HCT116 (cell line): ENCODE measurements around the gene CCR6. TPM values are rescaled to one million over a fixed set of nuclear protein-coding genes. Genes with fewer than 3 reads are reported as not detected.

Source experiments
- ATAC-seq: fragments of 200-7000 bp; cut with Tn5 transposase; 2 replicates; pipeline ENCODE4 v1.9.1; 2020; ENCODE audit warnings: mild to moderate bottlenecking, moderate library complexity
- BruUV-seq: library from RNA; stranded (reverse); fragments of 400-500 nt; replicated peaks from 2 replicates; lab custom pipeline; 2021; lab: Mats Ljungman, UMichigan
- CTCF ChIA-PET: fragments of 300-600 bp; sonication (Branson Sonifier 250); formaldehyde crosslinking; loops from one replicate; lab custom pipeline; 2021; ENCODE audit warnings: antibody characterized with exemption; lab: Charles Lee
- POLR2A ChIA-PET: fragments of 300-600, 350-600 bp; sonication (Branson Sonifier 250); formaldehyde crosslinking; loops from one replicate; lab custom pipeline; 2021; ENCODE audit warnings: antibody characterized with exemption; lab: Charles Lee
- RAD21 ChIA-PET, 2 experiments: fragments of 300-600 bp; sonication (Branson Sonifier 250); formaldehyde crosslinking; loops; one replicate each; lab custom pipeline; 2023; ENCODE audit warnings: low total read pairs in 2 of 2; ENCODE audit not compliant: uncharacterized antibody in 2 of 2, unreplicated experiment in 2 of 2, low non-redundant PET in 1 of 2; lab: Charles Lee
- DNase-seq: peaks from one replicate; pipeline ENCODE4 v3.0.0-alpha.2; 2010; ENCODE audit warnings: low read depth, low spot score
- H2AFZ ChIP-seq: fragments of 200-600 bp; shearing (Covaris generic), sonication (generic); 2 replicates; pipeline ENCODE4 v1.6.1; 2017; ENCODE audit warnings: low read depth, mixed run types, mixed read lengths, antibody characterized with exemption, low read length; ENCODE audit not compliant: poor library complexity, severe bottlenecking
- H3K27ac ChIP-seq: 2 replicates; pipeline ENCODE4 v1.5.1; 2012; ENCODE audit warnings: low read depth, low read length
- H3K27me3 ChIP-seq: fragments of 200-600 bp; sonication (generic); 2 replicates; pipeline ENCODE4 v1.6.1; 2016; ENCODE audit warnings: mixed run types, low read length, mixed read lengths; ENCODE audit not compliant: insufficient read depth
- H3K36me3 ChIP-seq, 2 experiments: fragments of 200-500 bp in 1 of 2; fragments of 200-600 bp in 1 of 2; sonication (Bioruptor generic) in 1 of 2; sonication (generic) in 1 of 2; 2 replicates each; pipeline versions ENCODE4 v1.5.1 to v1.6.1; 2014 to 2016; ENCODE audit warnings: low read length in 2 of 2, inconsistent platforms in 1 of 2, mixed read lengths in 1 of 2, mixed run types in 1 of 2; ENCODE audit not compliant: insufficient read depth in 2 of 2, control insufficient read depth in 1 of 2
- H3K4me1 ChIP-seq, 2 experiments: fragments of 200-600 bp in 1 of 2; sonication (generic) in 1 of 2; 2 replicates each; pipeline versions ENCODE4 v1.5.1 to v1.6.1; 2012 to 2017; ENCODE audit warnings: low read length in 2 of 2, inconsistent platforms in 1 of 2, mild to moderate bottlenecking in 1 of 2, mixed read lengths in 1 of 2, mixed run types in 1 of 2, moderate library complexity in 1 of 2; ENCODE audit not compliant: insufficient read depth in 2 of 2, control insufficient read depth in 1 of 2
- H3K4me2 ChIP-seq: fragments of 200-600 bp; sonication (generic); 2 replicates; pipeline ENCODE4 v1.6.1; 2017; ENCODE audit warnings: mixed run types, low read length, mixed read lengths
- H3K4me3 ChIP-seq, 2 experiments: fragments of 200-600 bp in 1 of 2; sonication (generic) in 1 of 2; replicated peaks in 1 of 2; 2 replicates each; pipeline ENCODE4 v1.5.1; 2011 to 2016; ENCODE audit warnings: low read length in 2 of 2, control low read depth in 1 of 2, low read depth in 1 of 2, mild to moderate bottlenecking in 1 of 2, mixed read lengths in 1 of 2, mixed run types in 1 of 2
- H3K79me2 ChIP-seq: fragments of 200-600 bp; sonication (generic); 2 replicates; pipeline ENCODE4 v1.6.1; 2017; ENCODE audit warnings: mild to moderate bottlenecking, mixed run types, low read length, moderate library complexity, mixed read lengths; ENCODE audit not compliant: insufficient read depth
- H3K9ac ChIP-seq: fragments of 200-600 bp; sonication (generic); 2 replicates; pipeline ENCODE4 v1.6.1; 2016; ENCODE audit warnings: low read length, mixed read lengths
- H3K9me2 ChIP-seq: fragments of 200-600 bp; sonication (generic), shearing (Covaris generic); 2 replicates; pipeline ENCODE4 v1.6.1; 2017; ENCODE audit warnings: mixed run types, mild to moderate bottlenecking, moderate library complexity; ENCODE audit not compliant: insufficient read depth
- H3K9me3 ChIP-seq, 2 experiments: fragments of 200-500 bp in 1 of 2; fragments of 200-600 bp in 1 of 2; sonication (Bioruptor generic) in 1 of 2; sonication (generic) in 1 of 2; 2 replicates each; pipeline ENCODE4 v1.6.1; 2014 to 2017; ENCODE audit warnings: low read length in 2 of 2, mixed read lengths in 2 of 2, inconsistent platforms in 1 of 2, low read depth in 1 of 2, mild to moderate bottlenecking in 1 of 2, mixed run types in 1 of 2, moderate library complexity in 1 of 2; ENCODE audit not compliant: control insufficient read depth in 1 of 2, insufficient read depth in 1 of 2
- H4K20me1 ChIP-seq: fragments of 200-600 bp; sonication (generic), shearing (Covaris generic); 2 replicates; pipeline ENCODE4 v1.6.1; 2017; ENCODE audit warnings: mixed run types, mild to moderate bottlenecking, moderate library complexity; ENCODE audit not compliant: insufficient read depth
- ATF3 ChIP-seq: IDR thresholded peaks from 2 replicates; pipeline ENCODE4 v1.6.1; 2012
- CEBPB ChIP-seq: IDR thresholded peaks from 2 replicates; pipeline ENCODE4 v1.6.1; 2012; ENCODE audit warnings: low read depth
- CTCF ChIP-seq, 3 experiments: fragments of 200-600 bp in 1 of 3; sonication (generic) in 1 of 3; IDR thresholded peaks in 2 of 3; conservative IDR thresholded peaks in 1 of 3; 2 replicates each; pipeline ENCODE4 v1.5.1; 2012 to 2017; ENCODE audit warnings: low read depth in 2 of 3, low read length in 2 of 3, antibody characterized with exemption in 1 of 3, borderline replicate concordance in 1 of 3, control low read depth in 1 of 3, mild to moderate bottlenecking in 1 of 3, mixed read lengths in 1 of 3, mixed run types in 1 of 3, moderate library complexity in 1 of 3; ENCODE audit not compliant: insufficient read depth in 1 of 3
- EGR1 ChIP-seq: IDR thresholded peaks from 2 replicates; pipeline ENCODE4 v1.6.1; 2012; ENCODE audit warnings: low read depth
- ELF1 ChIP-seq: IDR thresholded peaks from 2 replicates; pipeline ENCODE4 v1.6.1; 2012; ENCODE audit warnings: low read depth, borderline replicate concordance
- EZH2 ChIP-seq: fragments of 200-600 bp; sonication (generic); IDR thresholded peaks from 2 replicates; pipeline ENCODE4 v1.6.1; 2017; ENCODE audit warnings: antibody characterized with exemption, mixed run types
- EZH2phosphoT487 ChIP-seq: fragments of 200-600 bp; IDR thresholded peaks from 2 replicates; pipeline ENCODE4 v1.6.1; 2018; ENCODE audit warnings: antibody characterized with exemption, borderline replicate concordance
- FOSL1 ChIP-seq: IDR thresholded peaks from 2 replicates; pipeline ENCODE4 v1.6.1; 2012; ENCODE audit warnings: low read depth
- POLR2A ChIP-seq: IDR thresholded peaks from 2 replicates; pipeline ENCODE4 v1.7.0; 2011; ENCODE audit warnings: borderline replicate concordance; ENCODE audit not compliant: insufficient read depth, insufficient read length; ENCODE audit errors: extremely low read depth
- SIN3A ChIP-seq: IDR thresholded peaks from 2 replicates; pipeline ENCODE4 v1.6.1; 2012; ENCODE audit warnings: low read depth
- SP1 ChIP-seq: IDR thresholded peaks from 2 replicates; pipeline ENCODE4 v1.6.1; 2012; ENCODE audit warnings: low read depth
- SRF ChIP-seq: IDR thresholded peaks from 2 replicates; pipeline ENCODE4 v1.6.1; 2012; ENCODE audit warnings: low read depth
- TCF7L2 ChIP-seq: IDR thresholded peaks from 2 replicates; pipeline ENCODE4 v1.7.0; 2011; ENCODE audit warnings: borderline replicate concordance, inconsistent platforms; ENCODE audit not compliant: insufficient read depth, insufficient read length; ENCODE audit errors: extremely low read depth
- ZNF274 ChIP-seq: fragments of 200-500 bp; sonication (Bioruptor generic); IDR thresholded peaks from 2 replicates; pipeline ENCODE4 v1.6.1; 2014; ENCODE audit warnings: mild to moderate bottlenecking, low read depth, low read length, inconsistent platforms
- intact Hi-C: fragments of 100-400 bp; cut with micrococcal nuclease; formaldehyde crosslinking; loops from 2 replicates; pipeline ENCODE4 v1.10.0; 2022
- total RNA-seq: library from RNA; stranded (reverse); gene quantifications from one replicate; pipeline ENCODE4 v1.2.1, GENCODE V29; 2021; ENCODE audit not compliant: unreplicated experiment
- TF ChIP-seq, protein P1 (sequence below): IDR thresholded peaks from 2 replicates; pipeline ENCODE4 v1.6.1; 2011; ENCODE audit warnings: mild to moderate bottlenecking, low read length, moderate library complexity; ENCODE audit not compliant: insufficient replicate concordance; ENCODE audit errors: extremely low read depth

CCR6 gene
- total RNA-seq, 1 experiment from 2014 or later = not detected

DNA sequence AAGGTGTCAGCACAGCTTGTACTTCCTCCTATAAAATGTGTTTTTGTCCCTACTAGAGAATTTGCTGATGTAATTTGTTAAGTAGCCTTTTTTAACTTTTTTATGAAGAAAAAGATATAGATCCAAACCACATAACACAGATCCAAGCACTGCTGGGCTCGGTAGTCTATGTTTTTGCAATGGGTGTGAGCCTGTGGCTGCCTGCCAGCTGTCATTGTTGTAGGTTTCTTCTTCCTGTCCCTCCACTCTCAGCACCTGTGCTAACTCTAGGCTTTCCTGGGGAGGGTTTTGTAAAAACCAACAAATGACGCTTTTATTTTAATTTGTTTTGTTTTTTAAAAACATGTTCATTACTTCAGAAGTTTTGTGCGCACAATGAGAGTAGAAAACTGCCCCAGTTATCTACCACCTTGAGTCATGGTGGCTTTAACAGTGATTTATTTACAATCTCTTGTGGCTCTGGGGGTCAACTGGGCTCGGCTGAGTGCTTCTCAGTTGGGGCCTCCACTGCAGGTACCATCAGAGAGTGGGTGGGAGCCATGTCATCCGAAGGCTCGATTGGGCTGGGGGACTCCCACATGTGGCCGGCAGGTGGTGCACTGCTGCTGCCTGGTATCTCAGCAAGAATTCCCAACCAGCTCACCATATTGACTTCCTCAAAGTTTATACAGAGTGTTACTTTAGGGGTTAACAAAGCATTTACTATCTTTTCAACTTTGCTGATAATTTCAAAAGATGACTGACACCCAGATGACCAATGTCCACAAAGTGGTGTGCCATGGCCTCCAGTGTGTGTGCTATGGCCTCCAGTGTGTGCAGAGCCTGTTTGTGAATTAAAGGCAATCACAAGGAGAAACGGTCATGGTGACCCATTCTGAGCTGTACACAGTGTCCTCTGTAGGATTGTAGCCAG, 3.0 kb upstream of the CCR6 start:
- Histone ChIP-seq H3K4me1 (no peaks in the 10 kb centered on the region), H3K9ac (no peak overlapping the region), H3K27ac (no peak overlapping the region), H3K4me3 (no peak overlapping the region), H3K9me3 (no peaks in the 10 kb centered on the region), H3K36me3 (no peaks in the 10 kb centered on the region), H3K27me3 (peaks cover 15% of the 10 kb centered on the region), H2AFZ (no peak overlapping the region), H4K20me1 (no peaks in the 10 kb centered on the region), H3K4me2 (no peak overlapping the region), H3K9me2 (no peaks in the 10 kb centered on the region), H3K79me2 (no peaks in the 10 kb centered on the region)
- intact Hi-C loops = no loop called here
- ChIA-PET RAD21 (no interaction called here), CTCF (no interaction called here), POLR2A (no interaction called here)
- no peak for DNase-seq
- TF ChIP-seq ATF3 (no peak), TCF7L2 (no peak), POLR2A (no peak), EGR1 (no peak), EZH2phosphoT487 (no peak), EZH2 (no peak)
- ATAC-seq = no peak
- BruUV-seq = no TSS peak

DNA sequence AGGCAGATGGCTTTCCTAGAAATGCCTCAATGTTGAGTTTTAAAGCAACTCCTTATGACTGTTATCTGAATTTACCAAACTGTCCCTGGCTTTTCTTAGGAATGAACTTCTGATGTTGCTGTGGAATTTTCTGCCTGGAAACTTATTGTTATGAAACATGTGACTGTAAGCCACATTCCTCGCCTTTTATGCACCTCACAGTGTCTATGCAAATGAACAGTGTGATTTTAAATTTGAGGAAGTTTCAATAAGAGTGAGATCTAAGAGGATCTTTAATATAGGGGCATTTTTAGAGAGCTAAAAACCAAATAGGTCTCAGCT, 2.4 kb upstream of the CCR6 start:
- ChIA-PET POLR2A (no interaction called here), RAD21 (no interaction called here), CTCF (no interaction called here)
- Histone ChIP-seq H4K20me1 (no peaks in the 10 kb centered on the region), H3K4me3 (no peak overlapping the region), H3K27me3 (peaks cover 15% of the 10 kb centered on the region), H3K4me2 (no peak overlapping the region), H3K9me3 (no peaks in the 10 kb centered on the region), H2AFZ (no peak overlapping the region), H3K27ac (no peak overlapping the region), H3K79me2 (no peaks in the 10 kb centered on the region), H3K9ac (no peak overlapping the region), H3K4me1 (no peaks in the 10 kb centered on the region), H3K9me2 (no peaks in the 10 kb centered on the region), H3K36me3 (no peaks in the 10 kb centered on the region)
- ATAC-seq (no peak), DNase-seq (no peak)
- no TSS peak for BruUV-seq
- intact Hi-C loops = no loop called here
- TF ChIP-seq ZNF274 = no peak
- TF ChIP-seq, protein P1, sequence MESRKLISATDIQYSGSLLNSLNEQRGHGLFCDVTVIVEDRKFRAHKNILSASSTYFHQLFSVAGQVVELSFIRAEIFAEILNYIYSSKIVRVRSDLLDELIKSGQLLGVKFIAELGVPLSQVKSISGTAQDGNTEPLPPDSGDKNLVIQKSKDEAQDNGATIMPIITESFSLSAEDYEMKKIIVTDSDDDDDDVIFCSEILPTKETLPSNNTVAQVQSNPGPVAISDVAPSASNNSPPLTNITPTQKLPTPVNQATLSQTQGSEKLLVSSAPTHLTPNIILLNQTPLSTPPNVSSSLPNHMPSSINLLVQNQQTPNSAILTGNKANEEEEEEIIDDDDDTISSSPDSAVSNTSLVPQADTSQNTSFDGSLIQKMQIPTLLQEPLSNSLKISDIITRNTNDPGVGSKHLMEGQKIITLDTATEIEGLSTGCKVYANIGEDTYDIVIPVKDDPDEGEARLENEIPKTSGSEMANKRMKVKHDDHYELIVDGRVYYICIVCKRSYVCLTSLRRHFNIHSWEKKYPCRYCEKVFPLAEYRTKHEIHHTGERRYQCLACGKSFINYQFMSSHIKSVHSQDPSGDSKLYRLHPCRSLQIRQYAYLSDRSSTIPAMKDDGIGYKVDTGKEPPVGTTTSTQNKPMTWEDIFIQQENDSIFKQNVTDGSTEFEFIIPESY = no peak
- no peak for TF ChIP-seq CEBPB
- TF ChIP-seq FOSL1 = no peak
- TF ChIP-seq TCF7L2 = no peak
- TF ChIP-seq SP1 = no peak
- no peak for TF ChIP-seq EZH2phosphoT487
- no peak for TF ChIP-seq SRF
- no peak for TF ChIP-seq CTCF (IDR thresholded peaks at IDR 0.05 in 2 of 3, conservative IDR thresholded peaks at IDR 0.05 in 1 of 3; ENCODE audit: borderline replicate concordance in 1 of 3, insufficient read depth in 1 of 3, low read depth in 2 of 3, low read length in 2 of 3)
- no peak for TF ChIP-seq ELF1
- TF ChIP-seq POLR2A = no peak
- no peak for TF ChIP-seq SIN3A
- no peak for TF ChIP-seq ATF3
